Ovary (tissue), 9 donors: ENCODE measurements around the gene CYREN. TPM values are rescaled to one million over a fixed set of nuclear protein-coding genes. Genes with fewer than 3 reads are reported as not detected.
A peak's percentile ranks its signal among the peaks of the same experiment; 100 is the strongest.

Experiments used
- DNase-seq, 5 donors: peaks; one replicate each; pipeline ENCODE4 v3.0.0-alpha.2; 2019 to 2020
- H3K27ac ChIP-seq, 2 donors: fragments of 200-600 bp; one replicate each; pipeline versions ENCODE4 v1.5.1 to v1.8.0; 2019 to 2022
- H3K27me3 ChIP-seq: fragments of 200-600 bp; one replicate; pipeline ENCODE4 v1.8.0; 2022
- H3K36me3 ChIP-seq: fragments of 200-600 bp; sonication (generic); one replicate; pipeline ENCODE4 v1.5.1; 2019
- H3K4me1 ChIP-seq: one replicate; pipeline ENCODE4 v1.8.1; 2013; ENCODE audit warnings: mild to moderate bottlenecking, moderate library complexity; ENCODE audit not compliant: insufficient read depth
- H3K4me3 ChIP-seq: fragments of 200-600 bp; sonication (generic); one replicate; pipeline ENCODE4 v1.5.1; 2017
- H3K9me3 ChIP-seq, 2 donors: fragments of 200-600 bp in 1 of 2; sonication (generic) in 1 of 2; one replicate each; pipeline versions ENCODE4 v1.5.1 to v1.8.1; 2013 to 2019; ENCODE audit warnings: mild to moderate bottlenecking in 1 of 2, moderate library complexity in 1 of 2
- CTCF ChIP-seq, 3 donors: fragments of 450-650 bp in 2 of 3; fragments of 200-600 bp in 1 of 3; IDR thresholded peaks; one replicate each; pipeline versions ENCODE4 v1.5.1 to v1.8.0; 2016 to 2022; ENCODE audit warnings: antibody characterized with exemption in 3 of 3, mild to moderate bottlenecking in 1 of 3
- EP300 ChIP-seq: sonication (generic); formaldehyde crosslinking; IDR thresholded peaks from one replicate; pipeline ENCODE4 v1.6.1; 2017; ENCODE audit warnings: antibody characterized with exemption
- POLR2A ChIP-seq: fragments of 450-650 bp; IDR thresholded peaks from one replicate; pipeline ENCODE4 v1.6.1; 2017; ENCODE audit warnings: antibody characterized with exemption, mild to moderate bottlenecking, moderate library complexity
- WGBS, 3 donors: extraction: QIAGEN DNeasy Blood & Tissue Kit in 1 of 3; methylation state at CpG; one replicate each; pipeline versions ENCODE4 v1.1.5 to v1.1.7; 2013 to 2017; 5-methylcytosine and 5-hydroxymethylcytosine counted together
- intact Hi-C, 4 donors: fragments of 100-400 bp; cut with DNase I; formaldehyde crosslinking; loops; one replicate each; pipeline versions ENCODE4 v1.11.0 to v1.15.1; 2022 to 2023
- polyA plus RNA-seq, 2 donors: library from polyadenylated mRNA; stranded (reverse); fragments of 200-250 nt in 1 of 2; fragments of 350-450 nt in 1 of 2; fragmentation: Illumina TruSeq in 1 of 2; extraction: RNeasy Lipid Tissue Mini Kit (QIAGEN cat#74804) in 1 of 2; gene quantifications; one replicate each; pipeline ENCODE4 v1.2.3, GENCODE V29; 2013 to 2014
- total RNA-seq, 7 donors: library from RNA; depleted of rRNA in 2 of 7; stranded (reverse); fragments of >200 nt in 2 of 7; fragmentation: NEBNext Ultra II Directional in 3 of 7; extraction: Animal tissue kit (Norgen Biotek cat#: 25700) in 3 of 7; gene quantifications; one replicate each; pipeline versions ENCODE4 v1.1.0 to v1.2.4, GENCODE V29; 2016 to 2023
- donor health status: DM: no; HTN: no; CAD: no; lungs with moderate emphysema.
- donor health status: DM: no; HTN: no; CAD: no.
- donor health status: Bipolar disorder and iron deficiency.
- donor health status: DM: yes; HTN: yes; CAD: no.
- donor health status: DM: no; HTN: no; CAD: no.
- donor health status: DM: yes; HTN: yes; CAD: no.

The CYREN gene
- total and polyA plus RNA-seq, 9 donors: 21.1 to 54.2 (median 35.6) TPM

GRCh38 chr7:135166338-135166990, 4.0 kb downstream of the CYREN start:
- Histone ChIP-seq H3K4me1 (no peaks in the 10 kb centered on the region), H3K27me3 (no peaks in the 10 kb centered on the region), H3K36me3 (no peaks in the 10 kb centered on the region), H3K27ac (no peak overlapping the region), H3K9me3 (no peaks in the 10 kb centered on the region), H3K4me3 (no peak overlapping the region)
- no peak for TF ChIP-seq POLR2A
- no peak for TF ChIP-seq EP300
- TF ChIP-seq CTCF (IDR thresholded peaks at IDR 0.05): no peak
- intact Hi-C loops: loop anchor here (5.0 to 10.0 kb wide), 5 partner anchors 172 to 482 kb away; partner anchors contain the start of gene AGBL3 (in 1 of the 4)
- 71 to 78% (median 71%) methylated on average over 17 to 18 of the region's 18 CpGs for WGBS, 3 donors
- no peak for DNase-seq

- Histone ChIP-seq H3K27ac (no peak overlapping the region), H3K4me1 (peaks cover 2% of the 10 kb centered on the region), H3K27me3 (no peaks in the 10 kb centered on the region), H3K36me3 (no peaks in the 10 kb centered on the region), H3K4me3 (no peak overlapping the region), H3K9me3 (no peaks in the 10 kb centered on the region)
- TF ChIP-seq POLR2A (no peak), EP300 (no peak)
- no peak for DNase-seq
- WGBS, 3 donors: 68 to 78% (median 72%) methylated on average over 4 of the region's 4 CpGs
- intact Hi-C loops: loop anchor here (5.0 to 10.0 kb wide), 5 partner anchors 171 to 481 kb away; partner anchors contain the start of gene AGBL3 (in 1 of the 4)
These were observed 4.6 kb downstream of the CYREN start for GRCh38 chr7:135165862-135166261.

- intact Hi-C loops: loop anchor here (5.0 to 10.0 kb wide), 5 partner anchors 170 to 480 kb away; partner anchors contain the start of gene AGBL3 (in 1 of the 4)
- DNase-seq: no peak
- Histone ChIP-seq H3K27me3 (no peaks in the 10 kb centered on the region), H3K36me3 (no peaks in the 10 kb centered on the region), H3K9me3 (no peaks in the 10 kb centered on the region), H3K27ac (no peak overlapping the region), H3K4me3 (no peak overlapping the region), H3K4me1 (peaks cover 6% of the 10 kb centered on the region)
- TF ChIP-seq EP300 (no peak), POLR2A (no peak), CTCF (IDR thresholded peaks at IDR 0.05) (no peak)
- WGBS, 3 donors: 83 to 86% (median 85%) methylated on average over 18 of the region's 18 CpGs
These were observed 6.0 kb downstream of the CYREN start for GRCh38 chr7:135164357-135165061.

GRCh38 chr7:135162382-135163001, 8.0 kb downstream of the CYREN start:
- no peak overlapping the region for H3K4me3 ChIP-seq
- no peaks in the 10 kb centered on the region for H3K27me3 ChIP-seq
- no peak for DNase-seq
- no peak overlapping the region for H3K27ac ChIP-seq
- no peak for TF ChIP-seq EP300
- peaks cover 6% of the 10 kb centered on the region for H3K4me1 ChIP-seq
- intact Hi-C loops: loop anchor here in 3 of 4 donors (10.0 kb wide), 4 partner anchors 168 to 478 kb away; partner anchors contain the start of gene AGBL3 (in 1 of the 3)
- 92 to 96% (median 93%) methylated on average over 2 of the region's 2 CpGs for WGBS, 3 donors
- H3K36me3 ChIP-seq: no peaks in the 10 kb centered on the region
- no peaks in the 10 kb centered on the region for H3K9me3 ChIP-seq

GRCh38 chr7:135161669-135162068, 8.8 kb downstream of the CYREN start:
- Histone ChIP-seq H3K36me3 (no peaks in the 10 kb centered on the region), H3K4me1 (peaks cover 6% of the 10 kb centered on the region), H3K9me3 (no peaks in the 10 kb centered on the region), H3K27ac (peak overlapping the region in 1 of 2 donors; percentile 9), H3K27me3 (no peaks in the 10 kb centered on the region), H3K4me3 (no peak overlapping the region)
- intact Hi-C loops: loop anchor here in 3 of 4 donors (10.0 kb wide), 4 partner anchors 167 to 477 kb away; partner anchors contain the start of gene AGBL3 (in 1 of the 3)
- no peak for DNase-seq
- 89 to 90% (median 90%) methylated on average over 6 of the region's 6 CpGs for WGBS, 3 donors
- TF ChIP-seq EP300: no peak
- TF ChIP-seq POLR2A: no peak
- TF ChIP-seq CTCF (IDR thresholded peaks at IDR 0.05): no peak
